Measurements from ENCODE around the gene SORCS2. TPM values are rescaled to one million over a fixed set of nuclear protein-coding genes. Genes with fewer than 3 reads are reported as not detected.

SORCS2 gene
- total RNA-seq, 4 donors from 2014 or later, result 1.1 to 2.5 (median 2.0) TPM

DNA sequence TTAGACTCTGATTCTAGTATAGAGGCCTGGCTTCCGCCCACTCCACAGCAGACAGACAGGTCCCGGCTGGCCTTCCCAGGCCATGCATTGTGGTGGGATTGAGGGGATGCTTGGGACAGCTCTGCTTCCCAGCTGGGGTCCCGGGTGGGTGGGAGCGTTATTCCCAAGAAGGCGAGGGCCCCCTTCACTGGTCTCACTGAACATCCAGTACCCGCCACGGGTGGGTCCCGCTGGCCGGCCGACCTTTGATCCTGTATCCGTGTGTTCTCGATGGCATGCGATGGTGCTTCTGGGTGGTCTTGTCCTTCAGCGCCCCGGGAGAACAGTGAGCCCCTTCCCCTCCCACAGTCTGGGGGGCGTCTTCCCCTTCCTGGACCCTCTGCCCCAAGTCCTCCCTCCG lies 515.9 kb downstream of the SORCS2 start:
- H3K4me1 ChIP-seq, result no peaks in the 10 kb centered on the region
- 63 to 65% methylated on average over 9 of the region's 17 CpGs for WGBS, 2 donors
- TF ChIP-seq, protein P1, sequence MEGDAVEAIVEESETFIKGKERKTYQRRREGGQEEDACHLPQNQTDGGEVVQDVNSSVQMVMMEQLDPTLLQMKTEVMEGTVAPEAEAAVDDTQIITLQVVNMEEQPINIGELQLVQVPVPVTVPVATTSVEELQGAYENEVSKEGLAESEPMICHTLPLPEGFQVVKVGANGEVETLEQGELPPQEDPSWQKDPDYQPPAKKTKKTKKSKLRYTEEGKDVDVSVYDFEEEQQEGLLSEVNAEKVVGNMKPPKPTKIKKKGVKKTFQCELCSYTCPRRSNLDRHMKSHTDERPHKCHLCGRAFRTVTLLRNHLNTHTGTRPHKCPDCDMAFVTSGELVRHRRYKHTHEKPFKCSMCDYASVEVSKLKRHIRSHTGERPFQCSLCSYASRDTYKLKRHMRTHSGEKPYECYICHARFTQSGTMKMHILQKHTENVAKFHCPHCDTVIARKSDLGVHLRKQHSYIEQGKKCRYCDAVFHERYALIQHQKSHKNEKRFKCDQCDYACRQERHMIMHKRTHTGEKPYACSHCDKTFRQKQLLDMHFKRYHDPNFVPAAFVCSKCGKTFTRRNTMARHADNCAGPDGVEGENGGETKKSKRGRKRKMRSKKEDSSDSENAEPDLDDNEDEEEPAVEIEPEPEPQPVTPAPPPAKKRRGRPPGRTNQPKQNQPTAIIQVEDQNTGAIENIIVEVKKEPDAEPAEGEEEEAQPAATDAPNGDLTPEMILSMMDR (IDR thresholded peaks at IDR 0.05), result no peak
- no peak for TF ChIP-seq POLR2A (IDR thresholded peaks at IDR 0.05)
- intact Hi-C loops (cut with DNase I), result no loop called here
- H3K4me3 ChIP-seq, result no peak overlapping the region
- no peaks in the 10 kb centered on the region for H3K9me3 ChIP-seq
- no peak overlapping the region for H3K27ac ChIP-seq
- H3K36me3 ChIP-seq, result no peaks in the 10 kb centered on the region
- H3K27me3 ChIP-seq, result no peaks in the 10 kb centered on the region
- DNase-seq, result no peak

DNA sequence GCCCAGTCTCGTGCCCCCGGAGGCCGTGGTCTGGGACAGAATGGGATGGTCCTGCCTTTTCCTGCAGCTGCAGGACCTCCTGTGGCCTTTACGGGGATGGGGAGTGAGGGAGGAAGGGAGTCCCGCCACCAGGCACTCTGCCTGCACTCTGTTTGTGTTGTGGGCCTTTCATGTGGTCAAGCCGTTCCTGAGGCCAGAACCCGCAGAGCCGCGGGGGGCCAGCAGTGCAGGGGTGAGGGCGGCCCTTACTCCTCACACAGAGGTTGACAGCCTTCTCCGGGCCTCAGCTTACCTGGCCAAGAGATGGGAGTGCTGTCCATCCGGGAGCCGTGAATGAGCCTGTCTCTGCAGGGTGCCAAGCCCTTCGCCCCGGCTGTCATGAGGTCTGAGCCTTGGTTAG lies 516.6 kb downstream of the SORCS2 start:
- 22 to 60% methylated on average over 1 to 3 of the region's 15 CpGs for WGBS, 2 donors
- DNase-seq, result no peak
- H3K36me3 ChIP-seq, result no peaks in the 10 kb centered on the region
- H3K27ac ChIP-seq, result no peak overlapping the region
- intact Hi-C loops (cut with DNase I), result no loop called here
- no peaks in the 10 kb centered on the region for H3K9me3 ChIP-seq
- H3K27me3 ChIP-seq, result no peaks in the 10 kb centered on the region
- no peaks in the 10 kb centered on the region for H3K4me1 ChIP-seq
- TF ChIP-seq, protein P1 (IDR thresholded peaks at IDR 0.05), result no peak
- TF ChIP-seq POLR2A (IDR thresholded peaks at IDR 0.05), result no peak
- no peak overlapping the region for H3K4me3 ChIP-seq

DNA sequence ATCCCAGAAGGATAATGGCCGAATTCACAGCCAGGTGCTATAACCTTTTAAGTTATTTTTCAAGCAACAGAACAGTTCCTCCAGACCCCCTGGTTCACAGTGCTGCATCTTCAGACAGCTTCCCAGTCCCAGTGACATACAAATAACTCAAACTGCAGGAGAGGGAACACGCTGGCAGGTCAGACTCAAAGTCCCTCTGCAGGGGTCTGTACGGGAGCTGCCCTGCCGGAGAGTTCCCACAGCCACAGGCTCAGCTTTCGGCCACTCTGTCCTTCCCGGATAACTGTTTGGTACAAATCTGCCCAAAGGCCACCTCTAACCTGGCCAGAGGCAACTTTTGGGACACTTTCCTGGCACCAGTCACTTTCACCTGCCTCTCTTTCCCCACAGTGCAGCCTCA lies 517.1 kb downstream of the SORCS2 start:
- Histone ChIP-seq H3K27ac (no peak overlapping the region), H3K4me3 (no peak overlapping the region), H3K36me3 (no peaks in the 10 kb centered on the region), H3K4me1 (no peaks in the 10 kb centered on the region), H3K27me3 (no peaks in the 10 kb centered on the region), H3K9me3 (no peaks in the 10 kb centered on the region)
- DNase-seq, result no peak
- intact Hi-C loops (cut with DNase I), result no loop called here
- WGBS, 2 donors, result 91 to 94% methylated on average over 4 to 6 of the region's 6 CpGs
- TF ChIP-seq POLR2A (IDR thresholded peaks at IDR 0.05), result no peak
- TF ChIP-seq, protein P1 (IDR thresholded peaks at IDR 0.05), result no peak

DNA sequence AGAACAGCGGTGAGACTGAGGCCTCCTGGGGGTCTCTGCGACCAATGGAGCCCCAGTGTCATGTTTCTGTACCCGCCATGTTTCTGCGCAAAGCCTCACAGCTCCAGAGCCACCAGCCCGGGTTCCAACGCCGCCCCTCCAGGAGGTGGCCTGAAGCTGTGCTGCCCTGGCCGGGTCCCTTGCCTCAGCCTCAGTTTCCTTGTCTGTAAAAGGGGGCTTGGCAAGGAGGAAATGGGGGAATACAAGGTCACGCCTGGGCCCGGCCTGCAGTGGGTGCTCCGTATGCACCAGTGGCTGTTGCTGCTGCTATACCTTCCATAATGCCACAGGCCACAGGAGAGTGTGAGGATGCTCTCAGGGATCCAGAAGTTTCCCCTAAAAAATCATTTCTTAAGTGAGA lies 517.8 kb downstream of the SORCS2 start:
- Histone ChIP-seq H3K9me3 (no peaks in the 10 kb centered on the region), H3K36me3 (no peaks in the 10 kb centered on the region), H3K27me3 (no peaks in the 10 kb centered on the region), H3K27ac (no peak overlapping the region), H3K4me3 (no peak overlapping the region), H3K4me1 (no peaks in the 10 kb centered on the region)
- TF ChIP-seq POLR2A (IDR thresholded peaks at IDR 0.05), result no peak
- TF ChIP-seq, protein P1 (IDR thresholded peaks at IDR 0.05), result no peak
- no peak for DNase-seq
- intact Hi-C loops (cut with DNase I), result no loop called here
- WGBS, 2 donors, result 70 to 80% methylated on average over 1 to 4 of the region's 11 CpGs

DNA sequence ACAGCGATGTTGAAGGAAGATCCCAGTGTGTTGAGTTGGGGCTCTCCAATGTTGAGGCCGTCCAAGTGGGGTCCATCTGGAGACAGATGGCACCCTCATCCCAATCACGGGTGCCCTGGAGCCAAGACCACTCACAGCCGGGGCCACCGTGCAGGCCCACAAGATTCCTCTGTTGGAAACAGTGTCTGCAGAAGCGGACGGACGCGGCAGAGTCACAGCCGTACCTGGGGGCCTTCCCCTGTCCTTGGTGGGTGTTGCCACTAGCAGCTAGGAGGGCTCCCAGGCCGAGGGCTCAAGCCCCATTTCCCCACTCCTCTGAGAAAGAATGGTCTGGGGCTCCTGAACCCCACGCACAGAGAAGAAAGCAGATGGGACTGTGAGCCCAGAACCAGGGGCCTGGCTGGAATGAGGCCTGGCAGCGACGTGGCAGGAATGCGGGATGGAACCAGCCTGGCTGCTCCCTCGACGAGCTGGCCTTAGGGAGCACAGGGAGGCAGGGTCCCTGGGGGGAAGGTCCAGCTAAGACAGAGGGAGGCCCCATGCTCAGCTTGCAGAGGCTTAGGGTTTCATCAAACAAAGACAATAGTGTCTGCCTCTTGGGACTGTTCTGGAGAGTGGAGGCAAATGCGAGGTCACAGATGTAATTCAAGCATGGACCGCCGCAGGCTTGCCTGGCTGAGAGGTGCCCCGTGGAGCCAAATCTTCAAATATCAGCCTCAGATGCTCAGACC lies 518.4 kb downstream of the SORCS2 start:
- Histone ChIP-seq H3K4me3 (no peak overlapping the region), H3K36me3 (no peaks in the 10 kb centered on the region), H3K4me1 (no peaks in the 10 kb centered on the region), H3K9me3 (no peaks in the 10 kb centered on the region), H3K27me3 (no peaks in the 10 kb centered on the region), H3K27ac (no peak overlapping the region)
- TF ChIP-seq, protein P1 (IDR thresholded peaks at IDR 0.05), result no peak
- TF ChIP-seq POLR2A (IDR thresholded peaks at IDR 0.05), result no peak
- intact Hi-C loops (cut with DNase I), result no loop called here
- no peak for DNase-seq
- WGBS, 2 donors, result 81 to 85% methylated on average over 6 of the region's 21 CpGs

All from esophagus squamous epithelium (tissue), 5 donors.